Activated CD4-positive, CD25-positive, alpha-beta regulatory T cell (primary cell): ENCODE data around the gene SH3BP2.
"Not testable (repeated sequence)": the region's sequence is repeated elsewhere in the genome, so short reads cannot be mapped to it uniquely, and the experiment has no call there.

ENCODE experiments used
- DNase-seq, 4 experiments: peaks; one replicate each; lab custom pipeline; 2025; lab: John Stamatoyannopoulos, UW

The SH3BP2 gene

GRCh38 chr4:2762486-2763370 is 30.2 kb upstream of the SH3BP2 start:
- not testable (repeated sequence) for DNase-seq

GRCh38 chr4:2763511-2763967 is 29.3 kb upstream of the SH3BP2 start:
- no peak for DNase-seq

GRCh38 chr4:2765832-2766526 is 26.9 kb upstream of the SH3BP2 start:
- no peak for DNase-seq

GRCh38 chr4:2767046-2767704 is 25.7 kb upstream of the SH3BP2 start:
- DNase-seq = no peak

GRCh38 chr4:2767705-2768074 is 25.2 kb upstream of the SH3BP2 start:
- DNase-seq = no peak

- no peak for DNase-seq
These were observed 24.8 kb upstream of the SH3BP2 start for GRCh38 chr4:2768124-2768523.

- DNase-seq = no peak
These were observed 24.0 kb upstream of the SH3BP2 start for GRCh38 chr4:2768921-2769336.

- no peak for DNase-seq
These were observed 21.6 kb upstream of the SH3BP2 start for GRCh38 chr4:2771264-2771663.

GRCh38 chr4:2780643-2781042 is 12.2 kb upstream of the SH3BP2 start:
- DNase-seq = not testable (repeated sequence)

- DNase-seq = no peak
These were observed 11.0 kb upstream of the SH3BP2 start for GRCh38 chr4:2781911-2782310.

- no peak for DNase-seq
These were observed 9.1 kb upstream of the SH3BP2 start for GRCh38 chr4:2783790-2784189.

GRCh38 chr4:2785613-2786012 is 7.3 kb upstream of the SH3BP2 start:
- no peak for DNase-seq

GRCh38 chr4:2786152-2786671 is 6.7 kb upstream of the SH3BP2 start:
- peak in 1 of 4 experiments; percentile 50 for DNase-seq

GRCh38 chr4:2786794-2787229 is 6.1 kb upstream of the SH3BP2 start:
- no peak for DNase-seq

GRCh38 chr4:2787230-2788100 is 5.4 kb upstream of the SH3BP2 start:
- DNase-seq = peak in 1 of 4 experiments; percentile 16

GRCh38 chr4:2788101-2788500 is 4.8 kb upstream of the SH3BP2 start:
- no peak for DNase-seq

GRCh38 chr4:2788532-2789103 is 4.3 kb upstream of the SH3BP2 start:
- no peak for DNase-seq

- no peak for DNase-seq
These were observed 3.5 kb upstream of the SH3BP2 start for GRCh38 chr4:2789351-2789750.

- no peak for DNase-seq
These were observed 2.9 kb upstream of the SH3BP2 start for GRCh38 chr4:2789793-2790582.
